Measurements from ENCODE around the gene TIMD4.

DNA sequence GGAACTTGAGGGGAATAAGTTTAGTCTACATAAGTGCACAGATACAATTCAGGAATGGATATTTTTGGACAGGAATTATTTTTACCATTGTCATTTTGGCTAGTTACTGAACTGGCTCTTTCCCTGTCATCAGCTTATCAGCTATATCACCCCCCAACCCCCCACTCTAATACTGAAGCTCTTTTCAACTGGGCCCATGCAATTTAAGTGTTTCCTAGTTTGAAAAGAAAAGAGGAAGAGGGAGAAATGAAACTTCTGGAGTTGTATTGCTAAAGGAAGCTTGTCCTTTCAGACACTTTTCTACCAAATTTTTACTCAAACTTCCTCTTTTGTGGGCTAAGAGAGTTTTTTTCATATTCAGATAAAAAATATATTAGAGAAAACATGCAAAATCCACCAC is 18.5 kb upstream of the TIMD4 start:
- TF ChIP-seq EZH2 (IDR thresholded peaks at IDR 0.05; ENCODE audit: low read depth, unreplicated experiment) = no peak
- TF ChIP-seq, protein P1, sequence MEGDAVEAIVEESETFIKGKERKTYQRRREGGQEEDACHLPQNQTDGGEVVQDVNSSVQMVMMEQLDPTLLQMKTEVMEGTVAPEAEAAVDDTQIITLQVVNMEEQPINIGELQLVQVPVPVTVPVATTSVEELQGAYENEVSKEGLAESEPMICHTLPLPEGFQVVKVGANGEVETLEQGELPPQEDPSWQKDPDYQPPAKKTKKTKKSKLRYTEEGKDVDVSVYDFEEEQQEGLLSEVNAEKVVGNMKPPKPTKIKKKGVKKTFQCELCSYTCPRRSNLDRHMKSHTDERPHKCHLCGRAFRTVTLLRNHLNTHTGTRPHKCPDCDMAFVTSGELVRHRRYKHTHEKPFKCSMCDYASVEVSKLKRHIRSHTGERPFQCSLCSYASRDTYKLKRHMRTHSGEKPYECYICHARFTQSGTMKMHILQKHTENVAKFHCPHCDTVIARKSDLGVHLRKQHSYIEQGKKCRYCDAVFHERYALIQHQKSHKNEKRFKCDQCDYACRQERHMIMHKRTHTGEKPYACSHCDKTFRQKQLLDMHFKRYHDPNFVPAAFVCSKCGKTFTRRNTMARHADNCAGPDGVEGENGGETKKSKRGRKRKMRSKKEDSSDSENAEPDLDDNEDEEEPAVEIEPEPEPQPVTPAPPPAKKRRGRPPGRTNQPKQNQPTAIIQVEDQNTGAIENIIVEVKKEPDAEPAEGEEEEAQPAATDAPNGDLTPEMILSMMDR (conservative IDR thresholded peaks at IDR 0.05; ENCODE audit: low read depth in 2 of 2) = no peak
- TF ChIP-seq CREB1 (CRISPR knock-in tag; IDR thresholded peaks at IDR 0.05; ENCODE audit: low read depth) = no peak
- TF ChIP-seq POLR2AphosphoS5 (IDR thresholded peaks at IDR 0.05; ENCODE audit: low read depth) = no peak
- TF ChIP-seq EZH2phosphoT487 (IDR thresholded peaks at IDR 0.05; ENCODE audit: unreplicated experiment) = no peak
- TF ChIP-seq, protein P2, sequence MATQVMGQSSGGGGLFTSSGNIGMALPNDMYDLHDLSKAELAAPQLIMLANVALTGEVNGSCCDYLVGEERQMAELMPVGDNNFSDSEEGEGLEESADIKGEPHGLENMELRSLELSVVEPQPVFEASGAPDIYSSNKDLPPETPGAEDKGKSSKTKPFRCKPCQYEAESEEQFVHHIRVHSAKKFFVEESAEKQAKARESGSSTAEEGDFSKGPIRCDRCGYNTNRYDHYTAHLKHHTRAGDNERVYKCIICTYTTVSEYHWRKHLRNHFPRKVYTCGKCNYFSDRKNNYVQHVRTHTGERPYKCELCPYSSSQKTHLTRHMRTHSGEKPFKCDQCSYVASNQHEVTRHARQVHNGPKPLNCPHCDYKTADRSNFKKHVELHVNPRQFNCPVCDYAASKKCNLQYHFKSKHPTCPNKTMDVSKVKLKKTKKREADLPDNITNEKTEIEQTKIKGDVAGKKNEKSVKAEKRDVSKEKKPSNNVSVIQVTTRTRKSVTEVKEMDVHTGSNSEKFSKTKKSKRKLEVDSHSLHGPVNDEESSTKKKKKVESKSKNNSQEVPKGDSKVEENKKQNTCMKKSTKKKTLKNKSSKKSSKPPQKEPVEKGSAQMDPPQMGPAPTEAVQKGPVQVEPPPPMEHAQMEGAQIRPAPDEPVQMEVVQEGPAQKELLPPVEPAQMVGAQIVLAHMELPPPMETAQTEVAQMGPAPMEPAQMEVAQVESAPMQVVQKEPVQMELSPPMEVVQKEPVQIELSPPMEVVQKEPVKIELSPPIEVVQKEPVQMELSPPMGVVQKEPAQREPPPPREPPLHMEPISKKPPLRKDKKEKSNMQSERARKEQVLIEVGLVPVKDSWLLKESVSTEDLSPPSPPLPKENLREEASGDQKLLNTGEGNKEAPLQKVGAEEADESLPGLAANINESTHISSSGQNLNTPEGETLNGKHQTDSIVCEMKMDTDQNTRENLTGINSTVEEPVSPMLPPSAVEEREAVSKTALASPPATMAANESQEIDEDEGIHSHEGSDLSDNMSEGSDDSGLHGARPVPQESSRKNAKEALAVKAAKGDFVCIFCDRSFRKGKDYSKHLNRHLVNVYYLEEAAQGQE (IDR thresholded peaks at IDR 0.05; ENCODE audit: unreplicated experiment) = no peak
- no peak for TF ChIP-seq STAT1 (IDR thresholded peaks at IDR 0.05; ENCODE audit: unreplicated experiment)
